NCI-H2171 treated with DMSO at 0.1 percent for 48 hours (cell line): ENCODE data around the gene CLDN34.

ENCODE experiments used
- DNase-seq: peaks from one replicate; lab custom pipeline; 2025; lab: John Stamatoyannopoulos, UW

Gene CLDN34

GRCh38 chrX:10016519-10017132, 49.5 kb downstream of the CLDN34 start:
- no peak for DNase-seq

- no peak for DNase-seq
Observed at GRCh38 chrX:10017872-10018271, 50.7 kb downstream of the CLDN34 start.
